Measurements from ENCODE around the gene HECW1. TPM values are rescaled to one million over a fixed set of nuclear protein-coding genes. Genes with fewer than 3 reads are reported as not detected.
"Not testable (repeated sequence)": the region's sequence is repeated elsewhere in the genome, so short reads cannot be mapped to it uniquely, and the experiment has no call there.

Gene HECW1
- total RNA-seq, 1 donor from 2014 or later: not detected

DNA sequence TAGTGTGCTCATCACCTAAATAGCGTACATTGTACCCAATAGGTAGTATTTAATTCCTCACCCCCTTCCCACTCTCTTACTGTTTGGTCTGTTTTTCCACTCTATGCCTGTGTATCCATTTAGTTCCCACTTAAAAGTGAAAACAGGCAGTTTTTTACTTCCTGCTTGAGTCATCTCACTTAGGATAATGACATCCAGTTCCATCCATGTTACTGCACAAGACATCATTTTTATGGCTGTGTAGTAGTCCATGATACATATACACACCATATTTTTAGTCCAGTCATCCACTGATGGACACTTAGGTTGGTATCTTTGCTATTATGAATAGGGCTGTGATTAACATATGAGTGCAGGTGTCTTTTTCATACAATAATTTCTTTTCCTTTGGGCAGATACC lies 480.6 kb downstream of the HECW1 start:
- DNase-seq: no peak
- peak overlapping the region; percentile 61 for H3K4me3 Mint-ChIP-seq
- ATAC-seq (ENCODE audit: low read depth): no peak
- POLR2A ChIA-PET: interaction anchor here (0.8 to 2.5 kb wide), 6 partner anchors 9 to 107 kb away, joined by 3 to 23 read pairs (median 4); partner anchors contain the start of gene STK17A
- H3K9me3 Mint-ChIP-seq: peaks cover 2% of the 10 kb centered on the region
- peak overlapping the region; percentile 86 for H3K27ac Mint-ChIP-seq
- CTCF ChIA-PET: interaction anchor here (1.0 kb wide), 1 partner anchor 10 kb away, joined by 3 read pairs; the partner anchor contains the start of gene STK17A
- peaks cover 31% of the 10 kb centered on the region for H3K36me3 Mint-ChIP-seq (ENCODE audit: low read depth)
- TF ChIP-seq, protein P1, sequence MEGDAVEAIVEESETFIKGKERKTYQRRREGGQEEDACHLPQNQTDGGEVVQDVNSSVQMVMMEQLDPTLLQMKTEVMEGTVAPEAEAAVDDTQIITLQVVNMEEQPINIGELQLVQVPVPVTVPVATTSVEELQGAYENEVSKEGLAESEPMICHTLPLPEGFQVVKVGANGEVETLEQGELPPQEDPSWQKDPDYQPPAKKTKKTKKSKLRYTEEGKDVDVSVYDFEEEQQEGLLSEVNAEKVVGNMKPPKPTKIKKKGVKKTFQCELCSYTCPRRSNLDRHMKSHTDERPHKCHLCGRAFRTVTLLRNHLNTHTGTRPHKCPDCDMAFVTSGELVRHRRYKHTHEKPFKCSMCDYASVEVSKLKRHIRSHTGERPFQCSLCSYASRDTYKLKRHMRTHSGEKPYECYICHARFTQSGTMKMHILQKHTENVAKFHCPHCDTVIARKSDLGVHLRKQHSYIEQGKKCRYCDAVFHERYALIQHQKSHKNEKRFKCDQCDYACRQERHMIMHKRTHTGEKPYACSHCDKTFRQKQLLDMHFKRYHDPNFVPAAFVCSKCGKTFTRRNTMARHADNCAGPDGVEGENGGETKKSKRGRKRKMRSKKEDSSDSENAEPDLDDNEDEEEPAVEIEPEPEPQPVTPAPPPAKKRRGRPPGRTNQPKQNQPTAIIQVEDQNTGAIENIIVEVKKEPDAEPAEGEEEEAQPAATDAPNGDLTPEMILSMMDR (IDR thresholded peaks at IDR 0.05): no peak
- peaks cover 79% of the 10 kb centered on the region for H3K4me1 Mint-ChIP-seq
- intact Hi-C loops (cut with micrococcal nuclease): no loop called here
- H3K27me3 Mint-ChIP-seq: no peaks in the 10 kb centered on the region

GRCh38 chr7:43594020-43594419 lies 481.6 kb downstream of the HECW1 start:
- TF ChIP-seq, protein P1 (IDR thresholded peaks at IDR 0.05): no peak
- ATAC-seq (ENCODE audit: low read depth) (no peak), DNase-seq (no peak)
- ChIA-PET CTCF (interaction anchor here (2.6 kb wide), 1 partner anchor 11 kb away, joined by 15 read pairs; the partner anchor contains the start of gene STK17A), POLR2A (interaction anchor here (1.7 kb wide), 1 partner anchor 11 kb away, joined by 9 read pairs; the partner anchor contains the start of gene STK17A)
- peaks cover 71% of the 10 kb centered on the region for H3K4me1 Mint-ChIP-seq
- intact Hi-C loops (cut with micrococcal nuclease): loop anchor here (2.0 kb wide), 1 partner anchor 19 kb away; no protein-coding TSS in a partner anchor
- H3K9me3 Mint-ChIP-seq: peaks cover 2% of the 10 kb centered on the region
- peaks cover 40% of the 10 kb centered on the region for H3K36me3 Mint-ChIP-seq (ENCODE audit: low read depth)
- H3K4me3 Mint-ChIP-seq: peak overlapping the region; percentile 44
- peak overlapping the region; percentile 63 for H3K27ac Mint-ChIP-seq
- H3K27me3 Mint-ChIP-seq: no peaks in the 10 kb centered on the region

- H3K4me3 Mint-ChIP-seq; H3K27me3 Mint-ChIP-seq; ATAC-seq (ENCODE audit: low read depth); POLR2A ChIA-PET; DNase-seq; H3K27ac Mint-ChIP-seq; intact Hi-C loops (cut with micrococcal nuclease); H3K9me3 Mint-ChIP-seq: not testable (repeated sequence)
- CTCF ChIA-PET: interaction anchor here (1.5 to 2.6 kb wide), 2 partner anchors 14 to 52 kb away, joined by 5 to 15 read pairs; partner anchors contain the start of gene STK17A
- H3K4me1 Mint-ChIP-seq: peaks cover 62% of the 10 kb centered on the region
- peaks cover 49% of the 10 kb centered on the region for H3K36me3 Mint-ChIP-seq (ENCODE audit: low read depth)
These were observed 484.0 kb downstream of the HECW1 start for GRCh38 chr7:43596426-43596825.

- intact Hi-C loops (cut with micrococcal nuclease): no loop called here
- H3K4me3 Mint-ChIP-seq: no peak overlapping the region
These were observed 487.6 kb downstream of the HECW1 start for GRCh38 chr7:43600056-43600455.

DNA sequence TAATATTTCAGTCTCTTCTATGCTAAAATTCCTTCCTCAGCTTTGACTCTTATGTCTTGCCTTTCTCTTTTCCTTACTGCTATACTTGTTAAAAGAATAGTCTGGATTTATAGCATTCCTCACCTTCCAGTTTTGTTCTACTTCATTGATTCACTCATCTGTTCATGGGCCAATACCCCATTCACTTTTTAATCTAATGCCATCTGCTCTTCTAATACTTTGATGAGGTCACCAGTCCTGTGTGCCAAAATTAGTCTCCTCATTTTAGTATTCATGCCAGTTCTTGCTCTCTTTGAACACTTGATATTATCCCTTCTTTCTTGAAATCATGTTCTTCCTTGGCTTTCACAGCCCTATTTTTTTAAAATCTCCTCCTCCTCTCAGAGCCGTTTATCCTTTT lies 489.8 kb downstream of the HECW1 start:
- no peak for ATAC-seq (ENCODE audit: low read depth)
- H3K36me3 Mint-ChIP-seq (ENCODE audit: low read depth): peaks cover 45% of the 10 kb centered on the region
- H3K27ac Mint-ChIP-seq: no peak overlapping the region
- H3K27me3 Mint-ChIP-seq: no peaks in the 10 kb centered on the region
- no peak overlapping the region for H3K4me3 Mint-ChIP-seq
- H3K4me1 Mint-ChIP-seq: peaks cover 38% of the 10 kb centered on the region
- no peak for DNase-seq
- ChIA-PET CTCF (interaction anchor here (1.0 to 1.6 kb wide), 2 partner anchors 20 to 98 kb away, joined by 4 to 7 read pairs; no protein-coding TSS in a partner anchor), POLR2A (interaction anchor here (1.0 to 1.5 kb wide), 3 partner anchors 10 to 47 kb away, joined by 3 to 5 read pairs (median 4); partner anchors contain the start of gene STK17A)
- no peaks in the 10 kb centered on the region for H3K9me3 Mint-ChIP-seq
- intact Hi-C loops (cut with micrococcal nuclease): no loop called here
- TF ChIP-seq, protein P1 (IDR thresholded peaks at IDR 0.05): no peak

More at GRCh38 chr7:43600056-43600455, 487.6 kb downstream of the HECW1 start:
- Mint-ChIP-seq H3K4me1 (peaks cover 36% of the 10 kb centered on the region), H3K36me3 (ENCODE audit: low read depth) (peaks cover 50% of the 10 kb centered on the region), H3K9me3 (no peaks in the 10 kb centered on the region), H3K27ac (peak overlapping the region; percentile 64), H3K27me3 (no peaks in the 10 kb centered on the region)
- ChIA-PET POLR2A (no interaction called here), CTCF (interaction anchor here (1.3 kb wide), 1 partner anchor 18 kb away, joined by 6 read pairs; the partner anchor contains the start of gene STK17A)
- DNase-seq: no peak
- TF ChIP-seq, protein P1 (IDR thresholded peaks at IDR 0.05): no peak
- no peak for ATAC-seq (ENCODE audit: low read depth)
